Mesothelial cell of epicardium (in vitro differentiated cells): ENCODE results near the gene TFR2. TPM values are rescaled to one million over a fixed set of nuclear protein-coding genes. Genes with fewer than 3 reads are reported as not detected.
A peak's percentile ranks its signal among the peaks of the same experiment; 100 is the strongest.

Source experiments
- DNase-seq, 2 experiments: peaks; one replicate each; pipeline ENCODE4 v3.0.0; 2021; ENCODE audit warnings: low spot score in 2 of 2; ENCODE audit not compliant: unreplicated experiment in 2 of 2
- H3K27ac Mint-ChIP-seq: 2 replicates; pipeline ENCODE4 v1.8.0; 2021; ENCODE audit warnings: mixed read lengths
- H3K27me3 Mint-ChIP-seq: 2 replicates; pipeline ENCODE4 v1.8.0; 2021; ENCODE audit warnings: low read depth, mixed read lengths
- H3K36me3 Mint-ChIP-seq: 2 replicates; pipeline ENCODE4 v1.8.0; 2021; ENCODE audit warnings: mixed read lengths
- H3K4me1 Mint-ChIP-seq: 2 replicates; pipeline ENCODE4 v1.8.0; 2021; ENCODE audit warnings: mixed read lengths
- H3K4me3 Mint-ChIP-seq: 2 replicates; pipeline ENCODE4 v1.8.0; 2021; ENCODE audit warnings: mild to moderate bottlenecking, moderate library complexity, mixed read lengths
- H3K9me3 Mint-ChIP-seq: 2 replicates; pipeline ENCODE4 v1.8.0; 2021; ENCODE audit warnings: mixed read lengths
- CTCF ChIP-seq: fragments of 200-600 bp; sonication (generic); IDR thresholded peaks from one replicate; pipeline ENCODE4 v1.5.0; 2021; ENCODE audit warnings: antibody characterized with exemption; ENCODE audit not compliant: unreplicated experiment
- total RNA-seq: library from RNA; stranded (reverse); gene quantifications from 3 replicates; pipeline ENCODE4 v1.2.1, GENCODE V29; 2021

TFR2 gene
- total RNA-seq, 1 donor from 2014 or later, result 0.54 TPM

- H3K27ac Mint-ChIP-seq, result peak overlapping the region; percentile 28
- H3K27me3 Mint-ChIP-seq, result no peaks in the 10 kb centered on the region
- no peak for TF ChIP-seq CTCF
- peaks cover 21% of the 10 kb centered on the region for H3K4me1 Mint-ChIP-seq
- H3K36me3 Mint-ChIP-seq, result peaks cover 12% of the 10 kb centered on the region
- DNase-seq, result no peak
- H3K9me3 Mint-ChIP-seq, result no peaks in the 10 kb centered on the region
- no peak overlapping the region for H3K4me3 Mint-ChIP-seq
These were observed 38.7 kb upstream of the TFR2 start for GRCh38 chr7:100679927-100680575.

- peaks cover 12% of the 10 kb centered on the region for H3K36me3 Mint-ChIP-seq
- no peak for TF ChIP-seq CTCF
- H3K4me3 Mint-ChIP-seq, result no peak overlapping the region
- H3K27me3 Mint-ChIP-seq, result no peaks in the 10 kb centered on the region
- DNase-seq, result no peak
- no peaks in the 10 kb centered on the region for H3K9me3 Mint-ChIP-seq
- H3K27ac Mint-ChIP-seq, result peak overlapping the region; percentile 89
- peaks cover 22% of the 10 kb centered on the region for H3K4me1 Mint-ChIP-seq
These were observed 38.0 kb upstream of the TFR2 start for GRCh38 chr7:100679129-100679926.

- no peak for TF ChIP-seq CTCF
- Mint-ChIP-seq H3K4me1 (peaks cover 22% of the 10 kb centered on the region), H3K27me3 (no peaks in the 10 kb centered on the region), H3K4me3 (no peak overlapping the region), H3K36me3 (peaks cover 12% of the 10 kb centered on the region), H3K9me3 (no peaks in the 10 kb centered on the region), H3K27ac (peak overlapping the region; percentile 86)
- no peak for DNase-seq
These were observed 37.1 kb upstream of the TFR2 start for GRCh38 chr7:100678291-100678984.

GRCh38 chr7:100677308-100678267, 36.2 kb upstream of the TFR2 start:
- DNase-seq, result no peak
- no peaks in the 10 kb centered on the region for H3K27me3 Mint-ChIP-seq
- peak overlapping the region; percentile 86 for H3K27ac Mint-ChIP-seq
- peak overlapping the region; percentile 30 for H3K4me3 Mint-ChIP-seq
- no peaks in the 10 kb centered on the region for H3K9me3 Mint-ChIP-seq
- peaks cover 9% of the 10 kb centered on the region for H3K36me3 Mint-ChIP-seq
- H3K4me1 Mint-ChIP-seq, result peaks cover 22% of the 10 kb centered on the region
- no peak for TF ChIP-seq CTCF
